Spleen (tissue), 11 donors: ENCODE results near the gene ZNF644. TPM values are rescaled to one million over a fixed set of nuclear protein-coding genes. Genes with fewer than 3 reads are reported as not detected.

Experiments
- DNase-seq: peaks from one replicate; pipeline ENCODE4 v3.0.0-alpha.2; 2020
- H3K27ac ChIP-seq, 8 donors: fragments of 200-600 bp; sonication (generic) in 7 of 8; 1 replicate in 4 of 8; 2 replicates in 4 of 8; pipeline versions ENCODE4 v1.5.0 to v1.8.0; 2016 to 2021; ENCODE audit warnings: inconsistent platforms in 4 of 8, mild to moderate bottlenecking in 4 of 8, moderate library complexity in 1 of 8
- H3K27me3 ChIP-seq, 7 donors: fragments of 200-600 bp; sonication (generic) in 6 of 7; replicated peaks in 1 of 7; 1 replicate in 4 of 7; 2 replicates in 3 of 7; pipeline versions ENCODE4 v1.5.0 to v1.8.0; 2016 to 2021; ENCODE audit warnings: inconsistent platforms in 3 of 7, mild to moderate bottlenecking in 1 of 7
- H3K36me3 ChIP-seq, 6 donors: fragments of 200-600 bp; sonication (generic) in 5 of 6; 1 replicate in 4 of 6; 2 replicates in 2 of 6; pipeline versions ENCODE4 v1.5.0 to v1.8.0; 2016 to 2021; ENCODE audit warnings: inconsistent platforms in 2 of 6
- H3K4me1 ChIP-seq, 6 donors: fragments of 200-600 bp; sonication (generic) in 5 of 6; 1 replicate in 3 of 6; 2 replicates in 3 of 6; pipeline versions ENCODE4 v1.5.0 to v1.8.0; 2016 to 2021; ENCODE audit warnings: inconsistent platforms in 3 of 6
- H3K4me3 ChIP-seq, 8 donors: fragments of 200-600 bp; sonication (generic) in 7 of 8; 1 replicate in 4 of 8; 2 replicates in 4 of 8; pipeline versions ENCODE4 v1.5.0 to v1.8.0; 2016 to 2021; ENCODE audit warnings: inconsistent platforms in 4 of 8, mild to moderate bottlenecking in 4 of 8, moderate library complexity in 2 of 8
- H3K9me3 ChIP-seq, 8 donors: fragments of 200-600 bp; sonication (generic) in 7 of 8; 1 replicate in 4 of 8; 2 replicates in 4 of 8; pipeline versions ENCODE4 v1.5.0 to v1.8.0; 2016 to 2021; ENCODE audit warnings: inconsistent platforms in 4 of 8
- CTCF ChIP-seq, 11 experiments: fragments of 200-600 bp in 7 of 11; fragments of 450-650 bp in 4 of 11; sonication (generic) in 4 of 11; IDR thresholded peaks in 8 of 11; conservative IDR thresholded peaks in 3 of 11; 1 replicate in 7 of 11; 2 replicates in 4 of 11; pipeline versions ENCODE4 v1.4.0 to v1.8.0; 2016 to 2021; ENCODE audit warnings: antibody characterized with exemption in 11 of 11, inconsistent platforms in 4 of 11, mild to moderate bottlenecking in 1 of 11
- POLR2A ChIP-seq, 3 donors: fragments of 450-650 bp; IDR thresholded peaks; one replicate each; pipeline ENCODE4 v1.5.1; 2017; ENCODE audit warnings: antibody characterized with exemption in 3 of 3, mild to moderate bottlenecking in 1 of 3
- POLR2AphosphoS5 ChIP-seq, 3 donors: sonication (generic); formaldehyde crosslinking; IDR thresholded peaks; one replicate each; pipeline ENCODE4 v1.5.1; 2017; ENCODE audit warnings: antibody characterized with exemption in 3 of 3
- WGBS, 5 donors: extraction: QIAGEN DNeasy Blood & Tissue Kit in 3 of 5; methylation state at CpG; one replicate each; pipeline versions ENCODE4 v1.1.5 to v1.1.7; 2013 to 2018; 5-methylcytosine and 5-hydroxymethylcytosine counted together
- intact Hi-C: fragments of 100-400 bp; cut with DNase I; formaldehyde crosslinking; loops from one replicate; pipeline ENCODE4 v1.15.0; 2023; ENCODE audit warnings: low total_unique reads
- polyA plus RNA-seq, 3 donors: library from polyadenylated mRNA; stranded (reverse); fragments of 200-250 nt; gene quantifications; one replicate each; pipeline ENCODE4 v1.2.1, GENCODE V29; 2013
- total RNA-seq, 7 donors: library from RNA; depleted of rRNA in 3 of 7; stranded (reverse); fragments of >200 nt in 3 of 7; fragmentation: NEBNext Ultra II Directional in 4 of 7; extraction: Animal tissue kit (Norgen Biotek cat#: 25700) in 4 of 7; gene quantifications; one replicate each; pipeline versions ENCODE4 v1.1.0 to v1.2.1, GENCODE V29; 2016 to 2021
- donor health status: healthy with polysubstance abuse.
- donor health status: DM: no; HTN: no; CAD: no; lungs with moderate emphysema.
- donor health status: DM: no; HTN: no; CAD: no.
- donor health status: Bipolar disorder and iron deficiency.
- donor health status: healthy.
- donor health status: DM: no; HTN: no; CAD: no.
- donor health status: DM: yes; HTN: yes; CAD: no.

Gene ZNF644
- total and polyA plus RNA-seq, 10 donors = 21.6 to 89.6 (median 70.5) TPM

- intact Hi-C loops = no loop called here
- TF ChIP-seq POLR2AphosphoS5 (IDR thresholded peaks at IDR 0.05) (no peak), CTCF (IDR thresholded peaks at IDR 0.05 in 8 of 11, conservative IDR thresholded peaks at IDR 0.05 in 3 of 11) (no peak), POLR2A (IDR thresholded peaks at IDR 0.05) (no peak)
- H3K4me1 ChIP-seq = peaks cover 0 to 48% (median 9%) of the 10 kb centered on the region in 6 donors
These were observed 68.9 kb downstream of the ZNF644 start for GRCh38 chr1:90952906-90953305.

GRCh38 chr1:90951009-90951408 is 70.8 kb downstream of the ZNF644 start:
- WGBS, 5 donors = 83 to 96% (median 86%) methylated on average over 2 of the region's 2 CpGs
- DNase-seq = no peak
- H3K27ac ChIP-seq = no peak overlapping the region
- H3K4me1 ChIP-seq = peaks cover 0 to 57% (median 8%) of the 10 kb centered on the region in 6 donors
- H3K27me3 ChIP-seq = no peaks in the 10 kb centered on the region
- H3K36me3 ChIP-seq = peaks cover 0 to 13% (median 1%) of the 10 kb centered on the region in 6 donors
- TF ChIP-seq POLR2AphosphoS5 (IDR thresholded peaks at IDR 0.05) = no peak
- TF ChIP-seq POLR2A (IDR thresholded peaks at IDR 0.05) = no peak
- TF ChIP-seq CTCF (IDR thresholded peaks at IDR 0.05 in 8 of 11, conservative IDR thresholded peaks at IDR 0.05 in 3 of 11) = no peak
- no peaks in the 10 kb centered on the region for H3K9me3 ChIP-seq
- intact Hi-C loops = no loop called here
- no peak overlapping the region for H3K4me3 ChIP-seq

More at GRCh38 chr1:90952906-90953305, 68.9 kb downstream of the ZNF644 start:
- no peak for DNase-seq
- 76 to 91% (median 82%) methylated on average over 3 of the region's 3 CpGs for WGBS, 5 donors
- Histone ChIP-seq H3K27me3 (no peaks in the 10 kb centered on the region), H3K9me3 (no peaks in the 10 kb centered on the region), H3K4me3 (no peak overlapping the region), H3K27ac (no peak overlapping the region), H3K36me3 (peaks cover 0 to 14% (median 3%) of the 10 kb centered on the region in 6 donors)

GRCh38 chr1:90948301-90948700 is 73.5 kb downstream of the ZNF644 start:
- no peak overlapping the region for H3K27ac ChIP-seq
- no peaks in the 10 kb centered on the region for H3K9me3 ChIP-seq
- peaks cover 0 to 9% (median 0%) of the 10 kb centered on the region in 6 donors for H3K36me3 ChIP-seq
- no peak for TF ChIP-seq POLR2A (IDR thresholded peaks at IDR 0.05)
- TF ChIP-seq POLR2AphosphoS5 (IDR thresholded peaks at IDR 0.05) = no peak
- TF ChIP-seq CTCF (IDR thresholded peaks at IDR 0.05 in 8 of 11, conservative IDR thresholded peaks at IDR 0.05 in 3 of 11) = no peak
- H3K4me3 ChIP-seq = no peak overlapping the region
- peaks cover 0 to 64% (median 11%) of the 10 kb centered on the region in 6 donors for H3K4me1 ChIP-seq
- 96 to 99% (median 97%) methylated on average over 7 of the region's 7 CpGs for WGBS, 5 donors
- no peaks in the 10 kb centered on the region for H3K27me3 ChIP-seq
- DNase-seq = no peak
- intact Hi-C loops = no loop called here

GRCh38 chr1:90946630-90947029 is 75.2 kb downstream of the ZNF644 start:
- no peak for DNase-seq
- no peak for TF ChIP-seq POLR2AphosphoS5 (IDR thresholded peaks at IDR 0.05)
- Histone ChIP-seq H3K36me3 (peaks cover 0 to 14% (median 0%) of the 10 kb centered on the region in 6 donors), H3K9me3 (no peaks in the 10 kb centered on the region), H3K27ac (no peak overlapping the region), H3K4me3 (no peak overlapping the region), H3K4me1 (peaks cover 0 to 49% (median 9%) of the 10 kb centered on the region in 6 donors), H3K27me3 (no peaks in the 10 kb centered on the region)
- intact Hi-C loops = no loop called here
- WGBS, 5 donors = 80 to 98% (median 86%) methylated on average over 1 of the region's 1 CpG

- peaks cover 0 to 26% (median 7%) of the 10 kb centered on the region in 6 donors for H3K36me3 ChIP-seq
- DNase-seq = no peak
- H3K4me1 ChIP-seq = peaks cover 0 to 40% (median 9%) of the 10 kb centered on the region in 6 donors
- no peaks in the 10 kb centered on the region for H3K9me3 ChIP-seq
- H3K27me3 ChIP-seq = no peaks in the 10 kb centered on the region
- TF ChIP-seq CTCF (IDR thresholded peaks at IDR 0.05 in 8 of 11, conservative IDR thresholded peaks at IDR 0.05 in 3 of 11) (no peak), POLR2A (IDR thresholded peaks at IDR 0.05) (no peak), POLR2AphosphoS5 (IDR thresholded peaks at IDR 0.05) (no peak)
- H3K4me3 ChIP-seq = no peak overlapping the region
- intact Hi-C loops = no loop called here
- no peak overlapping the region for H3K27ac ChIP-seq
These were observed 76.5 kb downstream of the ZNF644 start for GRCh38 chr1:90945287-90945686.
